GM12878 (cell line): ENCODE results near the gene FIZ1. TPM values are rescaled to one million over a fixed set of nuclear protein-coding genes. Genes with fewer than 3 reads are reported as not detected.

Experiments
- BCLAF1 ChIP-seq: fragments of 450-650 bp; IDR thresholded peaks from 2 replicates; pipeline ENCODE4 v1.6.1; 2017; ENCODE audit warnings: antibody characterized with exemption, mild to moderate bottlenecking, moderate library complexity
- BHLHE40 ChIP-seq, 2 experiments: fragments of 450-650 bp in 1 of 2; IDR thresholded peaks; 2 replicates each; pipeline ENCODE4 v1.6.1; 2011 to 2017; ENCODE audit warnings: low read depth in 2 of 2, borderline replicate concordance in 1 of 2, improper control_type of control experiment in 1 of 2, low read length in 1 of 2, mild to moderate bottlenecking in 1 of 2
- ESRRA ChIP-seq: IDR thresholded peaks from 2 replicates; pipeline ENCODE4 v1.6.1; 2012; ENCODE audit warnings: mild to moderate bottlenecking, low read length, improper control_type of control experiment
- GATAD2B ChIP-seq: fragments of 450-650 bp; conservative IDR thresholded peaks from 2 replicates; pipeline ENCODE4 v1.6.1; 2017; ENCODE audit warnings: low read depth, mild to moderate bottlenecking, moderate library complexity
- HCFC1 ChIP-seq: fragments of 150-350 bp; IDR thresholded peaks from 2 replicates; pipeline ENCODE4 v1.6.1; 2014; ENCODE audit warnings: low read length
- HDAC2 ChIP-seq: fragments of 200-600 bp; sonication (generic); IDR thresholded peaks from 2 replicates; pipeline ENCODE4 v1.6.1; 2017
- HDAC6 ChIP-seq: fragments of 200-600 bp; sonication (generic); IDR thresholded peaks from one replicate; pipeline ENCODE4 v1.8.0; 2017; ENCODE audit warnings: antibody characterized with exemption; ENCODE audit not compliant: unreplicated experiment
- PAX5 ChIP-seq: IDR thresholded peaks from 2 replicates; pipeline ENCODE4 v1.6.1; 2011; ENCODE audit warnings: low read depth, low read length, borderline replicate concordance
- PRDM15 ChIP-seq: fragments of 450-650 bp; formaldehyde crosslinking; IDR thresholded peaks from 2 replicates; pipeline ENCODE4 v1.4.0; 2020; ENCODE audit warnings: mild to moderate bottlenecking, moderate library complexity
- RB1 ChIP-seq: fragments of 450-650 bp; formaldehyde crosslinking; IDR thresholded peaks from 2 replicates; pipeline ENCODE4 v1.6.1; 2017; ENCODE audit warnings: mild to moderate bottlenecking, borderline replicate concordance
- RCOR1 ChIP-seq: conservative IDR thresholded peaks from 2 replicates; pipeline ENCODE4 v1.6.1; 2012; ENCODE audit warnings: low read depth, low read length, improper control_type of control experiment
- SIN3A ChIP-seq: IDR thresholded peaks from 2 replicates; pipeline ENCODE4 v1.6.1; 2012; ENCODE audit warnings: low read depth, low read length, improper control_type of control experiment
- SIX5 ChIP-seq: IDR thresholded peaks from 2 replicates; pipeline ENCODE4 v1.6.1; 2011; ENCODE audit warnings: mild to moderate bottlenecking, low read depth, low read length, moderate library complexity; ENCODE audit not compliant: severe bottlenecking
- SREBF1 ChIP-seq: IDR thresholded peaks from 2 replicates; pipeline ENCODE4 v1.6.1; 2012; ENCODE audit warnings: mild to moderate bottlenecking, low read length
- STAT3 ChIP-seq: IDR thresholded peaks from 2 replicates; pipeline ENCODE4 v1.6.1; 2011; ENCODE audit warnings: low read depth, low read length, improper control_type of control experiment
- TCF3 ChIP-seq: IDR thresholded peaks from 2 replicates; pipeline ENCODE4 v1.6.1; 2012; ENCODE audit warnings: low read depth, mild to moderate bottlenecking, low read length, borderline replicate concordance; ENCODE audit not compliant: insufficient read depth
- ZNF274 ChIP-seq: IDR thresholded peaks from one replicate; pipeline ENCODE4 v1.8.0; 2011; ENCODE audit not compliant: insufficient read length, insufficient read depth
- polyA plus RNA-seq, 11 experiments: library from polyadenylated mRNA; depleted of rRNA in 4 of 11; unstranded in 6 of 11; stranded (reverse) in 5 of 11; fragments of >200 nt; fragmentation: Nextera tagmentation in 4 of 11; fragmentation: Illumina TruSeq in 1 of 11; extraction: Ambion mirVana in 4 of 11; extraction: Trizol in 1 of 11; gene quantifications; 1 replicate in 1 of 11; 2 replicates in 10 of 11; pipeline versions ENCODE4 v1.2.1 to v1.2.3, GENCODE V29; 2011 to 2016; ENCODE audit warnings: inconsistent platforms in 2 of 11, missing spikeins in 2 of 11, low read depth in 1 of 11
- total RNA-seq, 4 experiments: library from RNA; depleted of rRNA in 3 of 4; stranded (reverse); fragments of >200 nt in 3 of 4; fragmentation: Illumina TruSeq in 1 of 4; extraction: Trizol in 1 of 4; gene quantifications; 2 replicates each; pipeline versions ENCODE4 v1.2.1 to v1.2.3, GENCODE V29; 2013 to 2021
- TF ChIP-seq, protein P1 (sequence below): fragments of 450-650 bp; IDR thresholded peaks from 2 replicates; pipeline ENCODE4 v1.6.1; 2018; ENCODE audit warnings: borderline replicate concordance, mild to moderate bottlenecking; ENCODE audit not compliant: partially characterized antibody

The FIZ1 gene
- total and polyA plus RNA-seq, 10 of the 15 experiments (the other 5 are each of a cell fraction or from before 2014, with no cell fraction given): 0.60 to 16.8 (median 4.2) TPM

DNA sequence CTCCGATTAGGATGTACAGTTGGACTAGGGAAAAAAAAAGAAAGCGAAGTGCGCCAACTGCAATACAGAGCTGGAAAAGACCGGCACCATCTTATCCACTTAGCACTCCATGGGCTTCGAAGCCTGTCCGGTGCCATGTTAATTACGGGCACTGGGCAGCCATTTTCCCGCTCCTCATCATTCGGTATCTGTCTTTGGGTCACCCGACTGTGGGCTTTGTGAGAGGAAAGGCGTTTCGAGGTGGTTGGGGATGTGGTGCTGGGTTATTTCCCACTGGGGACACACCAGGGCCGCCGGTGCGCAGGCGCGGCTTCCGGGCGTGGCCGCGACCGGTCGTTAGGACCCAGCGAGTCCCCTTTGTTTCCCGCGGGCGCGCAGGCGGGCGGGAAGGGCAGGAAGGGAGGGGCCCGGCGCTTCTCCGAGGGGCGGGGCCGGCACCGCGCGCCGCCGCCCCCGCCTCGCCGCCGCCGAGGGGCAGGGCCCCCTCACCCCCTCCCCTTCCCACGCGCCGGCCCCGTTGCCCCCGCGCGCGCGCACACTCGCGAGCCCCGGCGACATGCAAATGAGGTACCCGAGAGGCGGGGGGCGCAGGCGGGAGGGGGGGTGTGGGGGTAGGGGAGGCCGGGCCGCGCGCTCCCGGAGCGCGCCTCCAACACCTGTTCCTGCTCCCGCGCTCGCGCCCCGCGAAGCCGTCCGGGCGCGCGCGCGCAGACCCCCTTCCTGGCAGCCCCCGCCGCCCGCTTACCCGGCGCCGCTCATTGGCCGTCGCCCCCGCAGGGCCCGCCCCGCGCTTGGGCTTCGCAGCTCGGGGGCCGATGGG, 735 bp upstream of the FIZ1 start, which contains the start of gene ZNF524 (continued):
- TF ChIP-seq, protein P1, sequence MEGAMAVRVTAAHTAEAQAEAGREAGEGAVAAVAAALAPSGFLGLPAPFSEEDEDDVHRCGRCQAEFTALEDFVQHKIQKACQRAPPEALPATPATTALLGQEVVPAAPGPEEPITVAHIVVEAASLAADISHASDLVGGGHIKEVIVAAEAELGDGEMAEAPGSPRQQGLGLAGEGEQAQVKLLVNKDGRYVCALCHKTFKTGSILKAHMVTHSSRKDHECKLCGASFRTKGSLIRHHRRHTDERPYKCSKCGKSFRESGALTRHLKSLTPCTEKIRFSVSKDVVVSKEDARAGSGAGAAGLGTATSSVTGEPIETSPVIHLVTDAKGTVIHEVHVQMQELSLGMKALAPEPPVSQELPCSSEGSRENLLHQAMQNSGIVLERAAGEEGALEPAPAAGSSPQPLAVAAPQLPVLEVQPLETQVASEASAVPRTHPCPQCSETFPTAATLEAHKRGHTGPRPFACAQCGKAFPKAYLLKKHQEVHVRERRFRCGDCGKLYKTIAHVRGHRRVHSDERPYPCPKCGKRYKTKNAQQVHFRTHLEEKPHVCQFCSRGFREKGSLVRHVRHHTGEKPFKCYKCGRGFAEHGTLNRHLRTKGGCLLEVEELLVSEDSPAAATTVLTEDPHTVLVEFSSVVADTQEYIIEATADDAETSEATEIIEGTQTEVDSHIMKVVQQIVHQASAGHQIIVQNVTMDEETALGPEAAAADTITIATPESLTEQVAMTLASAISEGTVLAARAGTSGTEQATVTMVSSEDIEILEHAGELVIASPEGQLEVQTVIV: peak; percentile 91
- no peak for TF ChIP-seq HDAC2
- 0 out of 2 replicates have a peak, but pooled peaks have one; percentile 24 for TF ChIP-seq TCF3
- no peak for TF ChIP-seq SREBF1
- peak; percentile 37; the same call in 1 of the 2 replicates for TF ChIP-seq SIN3A
- no peak for TF ChIP-seq STAT3
- no peak for TF ChIP-seq ESRRA
- TF ChIP-seq PAX5: no peak
- TF ChIP-seq BCLAF1: no peak
- TF ChIP-seq RB1: peak; percentile 99
- 0 out of 2 replicates have a peak, but pooled peaks have one; percentile 50 for TF ChIP-seq RCOR1
- TF ChIP-seq ZNF274: no peak
- TF ChIP-seq GATAD2B: peak; percentile 63; the same call in 1 of the 2 replicates
- TF ChIP-seq HDAC6: no peak
- TF ChIP-seq PRDM15: no peak
- TF ChIP-seq HCFC1: peak; percentile 66
- peak; percentile 50 for TF ChIP-seq SIX5
- peak in 1 of 2 experiments; percentile 77; a peak in 2 of 4 replicates for TF ChIP-seq BHLHE40 (IDR thresholded peaks at IDR 0.05; ENCODE audit: borderline replicate concordance in 1 of 2, low read depth in 2 of 2, low read length in 1 of 2)
